Testis (tissue), 2 donors: ENCODE results near the gene SREBF2.

ENCODE experiments used
- CTCF ChIP-seq, 3 experiments: fragments of 450-650 bp in 2 of 3; fragments of 200-600 bp in 1 of 3; sonication (generic) in 1 of 3; IDR thresholded peaks; one replicate each; pipeline ENCODE4 v1.5.1; 2016 to 2019; ENCODE audit warnings: antibody characterized with exemption in 3 of 3, mild to moderate bottlenecking in 2 of 3, moderate library complexity in 1 of 3
- POLR2A ChIP-seq: fragments of 450-650 bp; IDR thresholded peaks from one replicate; pipeline ENCODE4 v1.6.1; 2017; ENCODE audit warnings: antibody characterized with exemption, mild to moderate bottlenecking, moderate library complexity

- TF ChIP-seq CTCF (IDR thresholded peaks at IDR 0.05) (no peak), POLR2A (no peak)
These were observed 6.9 kb upstream of the SREBF2 start for GRCh38 chr22:41826021-41826420.
